HPDE6-E6E7 (cell line): Measurements from ENCODE around the gene NAP1L4.

ENCODE experiments used
- DNase-seq: peaks from one replicate; pipeline ENCODE4 v3.0.0; 2011; ENCODE audit warnings: missing footprints; ENCODE audit errors: extremely low spot score

NAP1L4 gene, protein sequence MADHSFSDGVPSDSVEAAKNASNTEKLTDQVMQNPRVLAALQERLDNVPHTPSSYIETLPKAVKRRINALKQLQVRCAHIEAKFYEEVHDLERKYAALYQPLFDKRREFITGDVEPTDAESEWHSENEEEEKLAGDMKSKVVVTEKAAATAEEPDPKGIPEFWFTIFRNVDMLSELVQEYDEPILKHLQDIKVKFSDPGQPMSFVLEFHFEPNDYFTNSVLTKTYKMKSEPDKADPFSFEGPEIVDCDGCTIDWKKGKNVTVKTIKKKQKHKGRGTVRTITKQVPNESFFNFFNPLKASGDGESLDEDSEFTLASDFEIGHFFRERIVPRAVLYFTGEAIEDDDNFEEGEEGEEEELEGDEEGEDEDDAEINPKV

DNA sequence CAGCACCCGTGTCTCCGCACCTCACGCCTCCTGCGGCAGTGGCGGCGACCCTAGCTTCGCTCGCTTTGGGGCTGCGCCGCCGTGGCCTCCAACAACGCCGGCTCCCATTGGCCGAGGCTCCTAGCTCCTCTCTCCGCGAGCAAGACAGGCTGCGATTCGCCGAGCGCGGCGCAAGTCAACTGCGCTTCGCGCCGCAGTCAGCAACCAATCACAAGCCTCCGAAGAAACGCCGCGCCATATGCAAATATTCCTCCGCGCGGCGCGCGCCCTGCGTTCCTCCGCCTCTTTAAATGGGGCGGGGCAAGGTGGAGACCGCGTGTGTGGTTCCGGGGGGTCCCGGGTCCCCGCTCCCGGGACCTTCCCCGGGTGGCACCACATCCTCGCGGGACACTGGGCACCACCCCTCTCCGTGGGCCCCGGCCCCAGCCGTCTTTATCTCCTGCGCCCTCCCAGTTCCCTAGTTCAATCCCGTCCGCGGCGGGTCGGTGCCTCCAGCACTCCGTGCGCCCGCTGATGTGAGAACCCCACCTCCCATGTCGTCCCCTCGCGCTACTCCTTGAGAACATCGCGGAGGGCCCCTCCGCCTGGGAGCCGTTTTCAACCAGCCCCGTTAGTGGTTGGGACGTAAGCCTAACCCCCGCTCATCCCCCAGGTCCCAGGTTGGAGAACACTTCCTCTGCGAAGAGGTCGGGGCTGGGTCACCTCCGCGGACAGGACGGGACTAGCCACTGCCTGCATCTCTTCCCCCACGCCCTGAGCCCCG is at the start of gene NAP1L4:
NAP1L4 (minus strand) TSS at position 96 of the 763 bp plus-strand sequence. CDS start 13,109 bp downstream, outside the sequence.
- peak; percentile 98 for DNase-seq

- DNase-seq: no peak
These were observed 48.8 kb upstream of the NAP1L4 start for GRCh38 chr11:3040881-3041280.

DNA sequence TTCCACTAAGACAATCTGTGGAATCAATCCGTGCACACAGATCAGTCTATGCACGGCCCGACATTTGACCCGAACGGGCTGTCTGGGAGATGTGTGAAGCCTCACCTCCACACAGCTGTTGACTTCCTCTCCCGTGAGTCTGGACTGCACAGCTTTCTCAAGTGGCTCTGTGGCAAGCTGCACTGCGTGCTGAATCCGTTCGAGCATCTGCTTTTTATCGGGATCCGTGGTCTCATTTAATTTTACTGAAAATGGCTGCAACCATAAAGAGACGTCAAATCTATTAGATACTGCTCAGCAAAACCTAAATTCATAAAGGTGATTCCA is 45.8 kb upstream of the NAP1L4 start:
- DNase-seq: no peak

- DNase-seq: peak; percentile 70
These were observed 45.2 kb upstream of the NAP1L4 start for GRCh38 chr11:3037040-3037944.

DNA sequence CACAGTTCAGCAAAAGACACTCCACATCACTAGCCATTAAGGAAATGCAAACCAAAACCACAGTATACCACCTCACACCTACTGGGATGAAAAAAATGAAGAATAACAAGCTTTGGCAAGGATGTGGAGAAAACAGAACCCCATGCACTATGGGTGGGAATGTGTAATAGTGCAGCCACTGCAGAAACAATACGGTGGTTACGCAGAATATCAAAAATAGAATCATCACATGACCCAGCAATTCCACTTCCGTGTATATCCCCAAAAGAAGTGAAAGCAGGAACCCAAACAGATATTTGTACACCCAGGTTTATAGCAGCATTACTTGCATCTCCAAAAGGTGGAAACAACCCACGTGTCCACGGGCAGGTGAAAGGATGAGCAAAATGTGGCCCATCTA is 44.3 kb upstream of the NAP1L4 start:
- DNase-seq: no peak

DNA sequence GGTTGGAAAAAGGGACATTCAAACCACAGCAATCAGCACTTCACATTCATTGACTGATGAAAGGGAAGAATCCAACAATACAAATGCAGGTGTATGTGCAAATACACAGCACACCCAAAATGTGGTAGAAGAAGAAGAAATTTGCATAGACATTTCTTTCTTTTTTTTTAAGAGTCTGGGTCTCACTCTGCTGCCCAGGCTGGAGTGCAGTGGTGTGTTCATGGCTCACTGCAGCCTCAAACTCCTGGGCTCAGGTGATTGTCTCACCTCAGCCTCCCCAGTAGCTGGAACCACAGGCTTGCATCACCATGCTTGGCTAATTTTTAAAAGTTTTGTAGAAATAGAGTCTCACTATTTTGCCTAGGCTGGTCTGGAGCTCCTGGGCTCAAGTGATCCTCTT is 43.2 kb upstream of the NAP1L4 start:
- DNase-seq: no peak

DNA sequence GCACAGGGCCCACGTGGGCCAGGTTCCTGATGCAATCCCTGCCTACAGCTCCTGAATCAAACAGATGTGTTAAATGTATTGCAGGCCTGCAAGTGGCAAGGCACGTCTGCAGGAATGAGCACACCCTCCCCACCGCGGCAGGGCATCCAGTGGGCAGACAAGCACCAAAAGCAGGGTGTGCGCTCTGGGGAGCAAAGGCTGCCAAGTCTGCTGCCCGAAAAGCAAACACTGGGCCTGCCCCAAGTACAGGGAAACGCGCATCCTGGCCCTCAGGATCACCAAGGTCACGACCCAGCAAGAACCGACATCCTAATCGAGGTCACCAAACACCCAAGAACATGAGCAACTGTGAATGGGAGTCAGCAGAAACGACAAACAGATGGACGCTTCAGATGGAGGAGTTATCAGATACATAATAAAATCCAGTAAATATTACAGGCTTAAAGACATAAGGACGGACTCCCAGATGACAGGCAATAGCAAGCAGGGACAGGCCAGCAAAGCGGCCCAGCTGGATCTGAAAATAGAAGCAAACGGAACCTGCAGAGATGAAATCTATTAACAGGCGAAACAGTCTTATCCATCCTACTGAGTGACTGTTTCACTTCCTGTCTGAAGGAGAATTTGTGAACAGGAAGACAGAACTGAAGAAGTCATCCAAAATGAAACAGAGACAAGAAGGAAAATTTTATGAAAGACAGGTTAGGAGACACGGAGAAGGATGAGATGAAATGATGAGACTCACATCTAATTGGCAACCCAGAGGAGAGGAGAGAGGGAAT is 38.4 kb upstream of the NAP1L4 start:
- no peak for DNase-seq

DNA sequence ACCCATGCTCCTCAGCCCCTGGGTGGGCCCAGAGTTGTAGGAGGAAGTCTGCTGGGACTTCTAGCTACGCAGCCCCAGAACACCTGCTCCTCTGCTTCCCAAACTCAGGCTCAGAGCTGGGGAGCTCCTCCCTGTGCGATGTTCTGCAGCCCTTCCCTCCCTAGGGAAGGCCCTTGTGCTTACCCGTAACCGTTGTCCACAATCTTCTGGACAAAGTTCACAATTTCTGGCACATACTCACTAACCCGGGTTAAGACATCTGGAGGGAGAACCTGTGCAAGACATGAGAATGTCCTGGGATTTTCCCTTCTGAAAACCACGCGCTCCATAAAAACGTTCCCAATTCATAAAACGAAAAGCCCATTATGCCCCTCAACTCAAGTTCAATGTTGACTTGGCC is 36.7 kb upstream of the NAP1L4 start:
- no peak for DNase-seq

DNA sequence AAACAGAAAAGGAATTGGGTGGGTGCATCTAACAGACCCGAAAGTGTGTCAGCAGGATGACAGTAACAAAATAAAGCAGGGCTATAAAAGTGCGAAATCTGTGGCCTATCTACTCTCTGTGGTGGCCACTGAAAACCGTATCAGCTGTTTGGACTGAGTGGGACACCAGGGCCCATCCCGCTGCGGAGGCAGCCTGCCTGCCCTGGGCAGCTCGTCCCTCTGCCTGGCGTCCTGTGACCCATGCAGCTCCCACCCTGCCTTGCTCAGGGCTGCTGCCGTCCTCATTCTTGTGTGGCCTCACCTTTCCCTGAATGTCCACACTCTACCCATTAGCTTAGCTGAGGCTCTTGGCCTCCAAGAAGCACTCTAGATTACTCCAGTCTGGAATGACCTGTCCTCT is 34.7 kb upstream of the NAP1L4 start:
- DNase-seq: no peak

DNA sequence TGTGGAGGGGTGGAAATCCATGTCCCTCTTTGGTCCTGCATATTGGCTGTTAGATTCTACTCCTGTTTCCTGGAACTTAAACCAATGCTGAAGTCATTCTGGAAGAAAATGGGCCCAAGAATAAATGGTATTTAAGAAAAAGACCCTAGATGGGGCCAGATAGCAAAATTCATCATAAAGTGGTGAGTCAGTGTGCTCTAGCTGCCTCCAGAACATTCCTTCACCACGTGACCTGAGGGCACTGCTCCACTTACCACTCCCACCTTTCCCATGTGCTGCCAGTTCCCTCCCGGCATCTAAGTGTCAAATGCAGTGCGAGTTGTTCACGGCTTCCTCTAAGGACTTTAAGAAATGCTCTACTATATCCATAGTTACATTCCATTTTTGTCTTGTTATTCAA is 30.9 kb upstream of the NAP1L4 start:
- DNase-seq: peak; percentile 64

GRCh38 chr11:3022300-3022967 is 30.3 kb upstream of the NAP1L4 start:
- DNase-seq: peak; percentile 49

- DNase-seq: peak; percentile 50
These were observed 29.0 kb upstream of the NAP1L4 start for GRCh38 chr11:3021125-3021524.

DNA sequence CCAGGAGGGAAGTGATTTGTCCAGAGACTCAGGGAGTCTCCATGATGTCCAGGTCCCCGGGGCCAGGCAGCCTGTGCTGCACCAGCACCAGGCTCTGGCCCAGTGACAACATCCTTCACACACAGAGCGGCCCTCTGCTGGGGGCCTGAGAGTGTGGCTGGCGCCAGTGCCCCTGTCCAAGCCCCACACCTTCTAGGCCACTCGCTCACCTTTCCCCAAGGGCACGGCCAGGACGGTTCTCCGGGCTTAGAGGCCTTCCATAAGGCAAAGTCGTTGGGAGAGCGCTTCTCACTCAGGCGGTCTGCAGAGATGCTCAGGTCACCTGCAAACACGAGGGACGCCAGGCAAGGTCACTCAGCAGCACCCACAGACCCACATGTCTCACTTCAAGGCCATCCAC is 27.9 kb upstream of the NAP1L4 start:
- DNase-seq: no peak

GRCh38 chr11:3018596-3018995 is 26.5 kb upstream of the NAP1L4 start:
- no peak for DNase-seq

GRCh38 chr11:3016861-3017260 is 24.7 kb upstream of the NAP1L4 start:
- no peak for DNase-seq

GRCh38 chr11:3015796-3016195 is 23.7 kb upstream of the NAP1L4 start:
- DNase-seq: no peak

DNA sequence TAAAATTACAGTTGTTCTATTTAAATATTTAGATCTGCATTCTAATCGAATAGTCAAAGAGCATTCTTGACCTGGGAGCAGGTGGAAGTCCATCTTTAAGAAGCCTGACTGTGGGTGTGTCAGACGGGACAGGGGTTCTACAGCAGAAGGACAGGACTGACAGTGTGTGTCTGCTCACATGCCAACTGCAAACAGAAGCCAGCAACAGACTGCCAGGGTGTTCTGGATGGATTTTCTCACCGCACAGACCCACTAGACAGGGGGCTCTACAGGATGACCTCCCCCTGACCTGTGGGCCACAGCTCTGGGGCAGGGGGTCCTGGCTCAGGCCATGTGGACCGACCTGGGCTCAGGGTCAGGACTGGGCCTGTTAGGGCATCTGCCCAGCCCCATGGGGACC is 22.8 kb upstream of the NAP1L4 start:
- DNase-seq: no peak

DNA sequence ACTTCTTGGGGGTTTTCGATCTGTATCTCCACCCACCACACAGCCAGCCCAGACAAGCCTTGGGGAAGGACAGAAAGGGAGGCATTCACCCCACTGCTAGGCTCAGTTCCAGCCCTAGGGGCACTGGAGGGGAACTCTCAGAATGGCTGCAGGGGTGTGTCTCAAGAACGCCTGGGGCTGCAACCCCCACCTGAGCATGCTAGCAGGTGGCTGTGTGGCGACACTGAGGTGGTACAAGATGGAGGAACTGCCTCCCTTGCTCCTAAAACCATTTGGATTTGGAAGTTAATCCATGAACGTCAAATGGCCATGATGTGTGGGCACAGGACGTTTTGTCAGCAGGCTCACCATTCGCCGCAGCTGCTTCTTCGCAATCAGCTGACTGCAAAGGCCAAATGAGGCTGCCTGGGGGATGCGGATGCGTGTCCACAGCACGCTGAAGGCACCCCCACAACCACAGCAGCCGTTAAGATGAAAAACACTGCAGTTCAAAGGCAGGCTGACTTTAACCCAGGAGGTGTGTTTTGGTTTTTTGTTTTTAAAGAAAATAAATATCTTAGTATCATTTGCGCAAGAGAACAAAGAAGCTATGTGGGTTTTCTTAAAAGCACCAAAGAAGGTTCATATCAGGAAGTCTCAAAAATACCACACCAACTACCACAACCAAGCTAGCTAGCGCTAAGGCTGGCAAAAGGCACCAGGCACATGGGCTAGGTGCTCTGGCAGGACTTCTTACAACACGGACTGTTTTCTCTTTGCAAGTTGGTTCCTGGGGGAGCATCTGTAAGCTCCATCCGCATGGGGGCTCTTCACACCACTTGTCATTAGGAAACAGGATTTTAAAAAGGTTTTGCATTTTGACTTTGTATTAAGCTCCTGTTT is 22.2 kb upstream of the NAP1L4 start:
- DNase-seq: no peak

- no peak for DNase-seq
These were observed 20.1 kb upstream of the NAP1L4 start for GRCh38 chr11:3011891-3012885.
